Caco-2 (cell line): ENCODE data around the gene ITPA. TPM values are rescaled to one million over a fixed set of nuclear protein-coding genes. Genes with fewer than 3 reads are reported as not detected.

Source experiments
- BruUV-seq: library from RNA; stranded (reverse); fragments of 400-500 nt; replicated peaks from 2 replicates; lab custom pipeline; 2021; lab: Mats Ljungman, UMichigan
- CTCF ChIA-PET: fragments of 300-600 bp; sonication (Branson Sonifier 250); formaldehyde crosslinking; loops from one replicate; lab custom pipeline; 2022; ENCODE audit warnings: antibody characterized with exemption; lab: Charles Lee
- POLR2A ChIA-PET: fragments of 300-600 bp; sonication (Branson Sonifier 250); formaldehyde crosslinking; loops from one replicate; lab custom pipeline; 2022; ENCODE audit warnings: antibody characterized with exemption; lab: Charles Lee
- DNase-seq, 2 experiments: peaks; one replicate each; pipeline versions ENCODE4 v3.0.0 to v3.0.0-alpha.2; 2020 to 2022
- H3K27me3 ChIP-seq: replicated peaks from 2 replicates; pipeline ENCODE4 v1.6.0; 2011; ENCODE audit warnings: low read length; ENCODE audit not compliant: control insufficient read depth, insufficient read depth
- H3K36me3 ChIP-seq: 2 replicates; pipeline ENCODE4 v1.5.1; 2011; ENCODE audit warnings: low read length; ENCODE audit not compliant: control insufficient read depth, insufficient read depth
- H3K4me1 ChIP-seq: fragments of 250-450 bp; sonication (Bioruptor Pico); 2 replicates; pipeline ENCODE4 v1.5.1; 2020; ENCODE audit warnings: mild to moderate bottlenecking
- H3K4me3 ChIP-seq: 2 replicates; pipeline ENCODE4 v1.5.1; 2011; ENCODE audit warnings: low read depth, mild to moderate bottlenecking, control low read depth, low read length
- H3K9me3 ChIP-seq: fragments of 250-450 bp; sonication (Bioruptor Pico); 2 replicates; pipeline ENCODE4 v1.5.1; 2020; ENCODE audit warnings: mild to moderate bottlenecking, moderate library complexity
- H3K27ac Mint-ChIP-seq: one replicate; pipeline ENCODE4 v1.8.0; 2022; ENCODE audit warnings: mixed read lengths; ENCODE audit not compliant: unreplicated experiment
- H3K27me3 Mint-ChIP-seq: one replicate; pipeline ENCODE4 v1.8.0; 2022; ENCODE audit warnings: mixed read lengths; ENCODE audit not compliant: insufficient read depth, unreplicated experiment
- H3K36me3 Mint-ChIP-seq: one replicate; pipeline ENCODE4 v1.8.0; 2022; ENCODE audit warnings: mild to moderate bottlenecking, mixed read lengths; ENCODE audit not compliant: insufficient read depth, unreplicated experiment
- H3K4me1 Mint-ChIP-seq: one replicate; pipeline ENCODE4 v1.8.0; 2022; ENCODE audit warnings: low read depth, mixed read lengths; ENCODE audit not compliant: unreplicated experiment
- H3K4me3 Mint-ChIP-seq: one replicate; pipeline ENCODE4 v1.8.0; 2022; ENCODE audit warnings: mild to moderate bottlenecking, moderate library complexity, mixed read lengths; ENCODE audit not compliant: unreplicated experiment
- H3K9me3 Mint-ChIP-seq: one replicate; pipeline ENCODE4 v1.8.0; 2022; ENCODE audit warnings: mixed read lengths; ENCODE audit not compliant: unreplicated experiment
- CTCF ChIP-seq, 2 experiments: fragments of 200-600 bp in 1 of 2; IDR thresholded peaks; 1 replicate in 1 of 2; 2 replicates in 1 of 2; pipeline versions ENCODE4 v1.5.1 to v1.8.0; 2011 to 2022; ENCODE audit warnings: antibody characterized with exemption in 1 of 2, control low read depth in 1 of 2, inconsistent platforms in 1 of 2, low read depth in 1 of 2, low read length in 1 of 2, mild to moderate bottlenecking in 1 of 2, moderate library complexity in 1 of 2; ENCODE audit not compliant: insufficient read depth in 1 of 2, severe bottlenecking in 1 of 2, unreplicated experiment in 1 of 2
- intact Hi-C: fragments of 100-400 bp; cut with micrococcal nuclease; formaldehyde crosslinking; loops from one replicate; pipeline ENCODE4 v1.10.0; 2022; ENCODE audit not compliant: unreplicated experiment
- total RNA-seq: library from RNA; stranded (reverse); gene quantifications from 2 replicates; pipeline ENCODE4 v1.2.3, GENCODE V29; 2022

Gene ITPA
- total RNA-seq, 1 experiment from 2014 or later = 73.8 TPM

- Mint-ChIP-seq H3K27ac (no peak overlapping the region), H3K4me3 (no peak overlapping the region), H3K27me3 (no peaks in the 10 kb centered on the region), H3K36me3 (peaks cover 13% of the 10 kb centered on the region), H3K9me3 (no peaks in the 10 kb centered on the region), H3K4me1 (peaks cover 7% of the 10 kb centered on the region)
- no peaks in the 10 kb centered on the region for H3K27me3 ChIP-seq
- peaks cover 1% of the 10 kb centered on the region for H3K36me3 ChIP-seq
- no peak overlapping the region for H3K4me3 ChIP-seq
- no TSS peak for BruUV-seq
- peaks cover 22% of the 10 kb centered on the region for H3K4me1 ChIP-seq
- ChIA-PET CTCF (interaction anchor here (0.6 kb wide), 1 partner anchor 23 kb away, joined by 3 read pairs; no protein-coding TSS in a partner anchor), POLR2A (no interaction called here)
- DNase-seq = no peak
- intact Hi-C loops = no loop called here
- no peak for TF ChIP-seq CTCF (IDR thresholded peaks at IDR 0.05; ENCODE audit: insufficient read depth in 1 of 2, low read depth in 1 of 2, low read length in 1 of 2, severe bottlenecking in 1 of 2, unreplicated experiment in 1 of 2)
- no peaks in the 10 kb centered on the region for H3K9me3 ChIP-seq
These were observed 18.2 kb downstream of the ITPA start for GRCh38 chr20:3227506-3227905.

DNA sequence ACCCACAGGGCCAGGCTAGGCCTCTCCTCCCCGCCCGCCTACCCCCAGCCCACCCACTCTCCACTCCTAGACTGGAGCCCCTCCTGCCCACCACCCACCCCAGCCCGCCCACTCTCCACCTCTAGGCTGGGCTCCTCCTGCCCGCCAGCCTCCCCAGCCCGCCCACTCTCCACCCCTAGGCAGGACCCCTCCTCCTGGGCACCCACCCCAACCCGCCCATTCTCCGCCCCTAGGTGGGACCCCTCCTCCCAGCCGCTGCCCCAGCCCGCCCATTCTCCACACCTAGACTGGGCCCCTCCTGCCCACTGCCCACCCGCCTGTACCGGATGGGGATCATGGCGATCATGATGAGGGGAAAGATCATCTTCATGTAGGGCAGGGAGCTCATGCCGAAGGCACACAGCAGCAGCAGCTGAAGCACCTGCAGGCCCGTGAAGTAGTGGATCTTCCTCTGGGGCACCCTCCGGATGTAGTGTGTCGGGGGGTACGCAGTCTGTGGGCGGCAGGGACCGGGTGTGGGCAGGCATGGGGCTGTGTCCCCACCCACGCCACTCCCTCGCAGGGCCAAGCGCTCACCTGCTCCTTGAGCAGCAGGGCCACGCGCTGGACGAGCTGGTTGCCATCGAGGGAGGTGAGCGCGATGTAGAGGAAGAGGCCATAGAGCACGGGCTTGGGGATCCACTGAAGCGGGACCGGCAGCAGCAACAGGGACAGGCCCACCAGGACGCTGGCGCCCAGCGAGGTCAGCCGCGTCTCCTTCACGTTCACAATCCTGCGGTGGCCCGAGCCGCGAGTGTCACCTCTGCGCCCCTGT, 18.8 kb downstream of the ITPA start:
- CTCF ChIA-PET = interaction anchor here (0.6 kb wide), 1 partner anchor 23 kb away, joined by 3 read pairs; no protein-coding TSS in a partner anchor
- H3K4me1 ChIP-seq = peaks cover 15% of the 10 kb centered on the region

DNA sequence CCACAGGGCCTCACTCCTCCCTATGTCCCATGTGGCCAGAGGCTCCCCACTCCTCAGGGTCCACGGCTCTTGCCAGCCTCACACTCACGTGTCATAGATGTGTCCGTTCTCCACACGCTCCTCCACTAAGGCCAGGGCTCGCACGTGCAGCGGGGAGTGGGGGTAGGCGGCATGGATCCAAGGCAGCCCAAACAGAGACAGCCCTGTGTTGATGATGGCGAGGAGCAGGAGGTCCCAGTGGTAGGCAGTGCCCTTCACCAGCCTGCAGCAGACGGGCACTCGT, 19.4 kb downstream of the ITPA start:
- Mint-ChIP-seq H3K9me3 (no peaks in the 10 kb centered on the region), H3K27me3 (no peaks in the 10 kb centered on the region), H3K4me1 (peaks cover 7% of the 10 kb centered on the region), H3K4me3 (no peak overlapping the region), H3K27ac (peak overlapping the region; percentile 36), H3K36me3 (peaks cover 6% of the 10 kb centered on the region)
- Histone ChIP-seq H3K4me3 (no peak overlapping the region), H3K27me3 (no peaks in the 10 kb centered on the region), H3K4me1 (peaks cover 12% of the 10 kb centered on the region), H3K9me3 (no peaks in the 10 kb centered on the region), H3K36me3 (peaks cover 1% of the 10 kb centered on the region)
- POLR2A ChIA-PET = no interaction called here
- intact Hi-C loops = no loop called here
- BruUV-seq = no TSS peak
- TF ChIP-seq CTCF (IDR thresholded peaks at IDR 0.05; ENCODE audit: insufficient read depth in 1 of 2, low read depth in 1 of 2, low read length in 1 of 2, severe bottlenecking in 1 of 2, unreplicated experiment in 1 of 2) = no peak
- DNase-seq = no peak
- CTCF ChIA-PET = no interaction called here

More for the DNA sequence above, 18.8 kb downstream of the ITPA start:
- Mint-ChIP-seq H3K27me3 (no peaks in the 10 kb centered on the region), H3K4me1 (peaks cover 7% of the 10 kb centered on the region), H3K4me3 (no peak overlapping the region), H3K9me3 (no peaks in the 10 kb centered on the region), H3K36me3 (peaks cover 8% of the 10 kb centered on the region), H3K27ac (peak overlapping the region; percentile 36)
- POLR2A ChIA-PET = no interaction called here
- Histone ChIP-seq H3K4me3 (no peak overlapping the region), H3K9me3 (no peaks in the 10 kb centered on the region), H3K36me3 (peaks cover 1% of the 10 kb centered on the region), H3K27me3 (no peaks in the 10 kb centered on the region)
- intact Hi-C loops = no loop called here
- no TSS peak for BruUV-seq
- TF ChIP-seq CTCF (IDR thresholded peaks at IDR 0.05; ENCODE audit: insufficient read depth in 1 of 2, low read depth in 1 of 2, low read length in 1 of 2, severe bottlenecking in 1 of 2, unreplicated experiment in 1 of 2) = no peak
- no peak for DNase-seq
